ENCODE data around the gene EVC.

DNA sequence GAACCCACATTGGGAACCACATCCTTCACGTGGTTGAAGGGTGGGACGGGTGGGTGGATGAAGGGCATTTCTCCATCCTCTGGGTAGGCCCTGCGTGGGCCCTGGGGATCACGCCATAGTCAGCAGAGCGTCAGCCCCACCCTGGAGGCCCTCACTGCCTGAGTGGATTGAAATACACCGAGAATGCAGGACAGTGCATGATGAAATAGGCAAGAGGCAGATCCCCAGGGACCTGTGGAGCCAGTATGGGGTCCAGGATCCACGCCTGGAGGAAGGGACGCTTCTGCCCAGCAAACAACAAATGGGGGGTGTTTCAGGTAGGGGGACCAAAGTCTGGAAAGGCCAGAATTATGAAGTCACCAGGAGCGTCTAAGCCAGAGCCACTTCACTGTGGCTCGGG is 19.4 kb downstream of the EVC start:
- no peak for TF ChIP-seq FOXK2 (IDR thresholded peaks at IDR 0.05)
- TF ChIP-seq FOXA1 (IDR thresholded peaks at IDR 0.05): no peak
